ENCODE data around the gene THSD4.

THSD4 gene

GRCh38 chr15:71223516-71223915, 108.2 kb downstream of the THSD4 start:
- peaks cover 4% of the 10 kb centered on the region; the same call in 1 of the 2 replicates for H3K36me3 ChIP-seq (ENCODE audit: insufficient read depth, low read length)
- no peak overlapping the region for H3K4me3 ChIP-seq (ENCODE audit: low read depth, low read length)
- H3K4me1 ChIP-seq (ENCODE audit: control insufficient read depth, insufficient read depth, low read length, unreplicated experiment): peaks cover 13% of the 10 kb centered on the region
- no peak overlapping the region for H2AFZ ChIP-seq (ENCODE audit: low read length, unreplicated experiment)
- no peaks in the 10 kb centered on the region for H3K79me2 ChIP-seq (ENCODE audit: control insufficient read depth, insufficient read depth, low read length, unreplicated experiment)
- no peak overlapping the region for H3K27ac ChIP-seq (ENCODE audit: low read depth, low read length)
- no peaks in the 10 kb centered on the region for H3K27me3 ChIP-seq (ENCODE audit: insufficient read depth, low read length)

- H3K79me2 ChIP-seq (ENCODE audit: control insufficient read depth, insufficient read depth, low read length, unreplicated experiment): no peaks in the 10 kb centered on the region
- peaks cover 4% of the 10 kb centered on the region; the same call in 1 of the 2 replicates for H3K36me3 ChIP-seq (ENCODE audit: insufficient read depth, low read length)
- H3K4me1 ChIP-seq (ENCODE audit: control insufficient read depth, insufficient read depth, low read length, unreplicated experiment): peaks cover 10% of the 10 kb centered on the region
- H3K4me3 ChIP-seq (ENCODE audit: low read depth, low read length): no peak overlapping the region
- H3K27me3 ChIP-seq (ENCODE audit: insufficient read depth, low read length): no peaks in the 10 kb centered on the region
- no peak overlapping the region for H2AFZ ChIP-seq (ENCODE audit: low read length, unreplicated experiment)
- H3K27ac ChIP-seq (ENCODE audit: low read depth, low read length): no peak overlapping the region
These were observed 108.8 kb downstream of the THSD4 start for GRCh38 chr15:71224024-71224423.

GRCh38 chr15:71225851-71226250, 110.6 kb downstream of the THSD4 start:
- no peaks in the 10 kb centered on the region for H3K79me2 ChIP-seq (ENCODE audit: control insufficient read depth, insufficient read depth, low read length, unreplicated experiment)

DNA sequence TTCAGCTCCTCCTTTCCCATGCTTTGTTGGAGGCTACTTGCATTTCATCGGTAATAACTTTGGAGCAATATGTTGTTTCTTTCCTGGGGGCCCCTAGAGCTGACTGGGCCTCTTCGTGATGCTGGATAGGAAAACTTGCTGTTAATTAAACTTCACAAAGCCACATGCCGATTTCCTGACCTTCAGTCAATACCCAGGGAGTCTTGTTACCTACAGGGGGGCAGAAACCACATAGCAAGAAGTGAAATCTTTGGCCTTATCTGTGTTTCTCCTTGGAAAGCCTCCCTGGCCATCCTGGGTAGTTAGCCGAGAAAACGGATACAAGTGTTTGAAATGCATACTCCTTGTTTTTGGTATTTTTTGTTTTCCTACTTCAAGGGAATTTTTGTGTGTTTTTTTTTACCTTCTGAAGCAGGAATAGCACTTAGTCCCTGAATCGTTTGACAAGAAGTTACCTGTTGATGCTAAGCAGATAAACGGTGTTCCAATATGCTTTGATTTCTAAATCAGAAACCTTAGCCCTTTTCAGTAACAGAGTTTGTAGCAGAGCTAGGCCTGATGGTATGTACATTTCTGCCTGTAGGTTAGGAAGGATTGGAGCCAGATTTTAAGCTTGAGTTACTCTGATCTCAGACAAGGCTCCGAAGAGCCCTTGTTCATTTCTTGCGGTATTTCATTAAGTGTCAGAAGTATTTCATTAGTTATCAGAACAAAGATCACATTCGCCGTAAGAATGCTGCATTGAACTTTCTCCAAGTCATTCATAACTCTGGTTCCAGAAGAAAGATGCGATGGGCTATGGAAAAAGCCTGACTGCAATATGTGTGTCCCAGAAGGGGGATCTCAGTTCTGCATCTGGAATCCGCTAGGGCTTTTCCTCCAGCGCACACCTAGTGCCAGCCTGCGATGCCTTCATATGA, 111.5 kb downstream of the THSD4 start:
- Histone ChIP-seq H3K4me1 (ENCODE audit: control insufficient read depth, insufficient read depth, low read length, unreplicated experiment) (no peaks in the 10 kb centered on the region), H3K79me2 (ENCODE audit: control insufficient read depth, insufficient read depth, low read length, unreplicated experiment) (no peaks in the 10 kb centered on the region), H3K27me3 (ENCODE audit: insufficient read depth, low read length) (no peaks in the 10 kb centered on the region), H3K36me3 (ENCODE audit: insufficient read depth, low read length) (no peaks in the 10 kb centered on the region), H3K27ac (ENCODE audit: low read depth, low read length) (no peak overlapping the region), H2AFZ (ENCODE audit: low read length, unreplicated experiment) (no peak overlapping the region), H3K4me3 (ENCODE audit: low read depth, low read length) (no peak overlapping the region)

More at GRCh38 chr15:71225851-71226250, 110.6 kb downstream of the THSD4 start:
- Histone ChIP-seq H3K36me3 (ENCODE audit: insufficient read depth, low read length) (peaks cover 4% of the 10 kb centered on the region; the same call in 1 of the 2 replicates), H3K4me1 (ENCODE audit: control insufficient read depth, insufficient read depth, low read length, unreplicated experiment) (no peaks in the 10 kb centered on the region), H2AFZ (ENCODE audit: low read length, unreplicated experiment) (no peak overlapping the region), H3K27ac (ENCODE audit: low read depth, low read length) (no peak overlapping the region), H3K4me3 (ENCODE audit: low read depth, low read length) (no peak overlapping the region), H3K27me3 (ENCODE audit: insufficient read depth, low read length) (no peaks in the 10 kb centered on the region)

DNA sequence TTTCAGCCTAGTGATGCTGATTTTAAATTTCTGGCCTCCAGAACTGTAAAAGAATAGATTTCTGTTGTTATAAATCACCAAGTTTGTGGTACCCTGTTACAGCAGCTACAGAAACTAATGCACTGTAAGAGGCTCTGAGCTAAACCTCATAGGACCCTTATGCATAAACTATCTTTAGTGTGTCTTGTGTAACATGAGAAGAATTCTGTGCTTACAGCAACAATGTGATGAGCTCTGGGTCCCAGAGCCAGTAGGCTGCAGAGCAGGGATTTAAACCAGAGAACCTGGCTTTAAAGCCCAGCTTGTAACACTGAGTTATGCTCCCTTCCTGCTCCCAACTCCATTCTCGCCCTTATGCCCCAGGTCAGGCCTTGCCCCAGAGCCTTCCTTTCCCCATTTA, 113.1 kb downstream of the THSD4 start:
- Histone ChIP-seq H3K36me3 (ENCODE audit: insufficient read depth, low read length) (no peaks in the 10 kb centered on the region), H3K27ac (ENCODE audit: low read depth, low read length) (no peak overlapping the region), H3K79me2 (ENCODE audit: control insufficient read depth, insufficient read depth, low read length, unreplicated experiment) (no peaks in the 10 kb centered on the region), H3K27me3 (ENCODE audit: insufficient read depth, low read length) (no peaks in the 10 kb centered on the region), H3K4me1 (ENCODE audit: control insufficient read depth, insufficient read depth, low read length, unreplicated experiment) (no peaks in the 10 kb centered on the region), H3K4me3 (ENCODE audit: low read depth, low read length) (no peak overlapping the region), H2AFZ (ENCODE audit: low read length, unreplicated experiment) (no peak overlapping the region)

- no peaks in the 10 kb centered on the region for H3K36me3 ChIP-seq (ENCODE audit: insufficient read depth, low read length)
- no peaks in the 10 kb centered on the region for H3K4me1 ChIP-seq (ENCODE audit: control insufficient read depth, insufficient read depth, low read length, unreplicated experiment)
- no peak overlapping the region for H2AFZ ChIP-seq (ENCODE audit: low read length, unreplicated experiment)
- no peak overlapping the region for H3K27ac ChIP-seq (ENCODE audit: low read depth, low read length)
- H3K27me3 ChIP-seq (ENCODE audit: insufficient read depth, low read length): no peaks in the 10 kb centered on the region
- no peaks in the 10 kb centered on the region for H3K79me2 ChIP-seq (ENCODE audit: control insufficient read depth, insufficient read depth, low read length, unreplicated experiment)
- no peak overlapping the region for H3K4me3 ChIP-seq (ENCODE audit: low read depth, low read length)
These were observed 115.0 kb downstream of the THSD4 start for GRCh38 chr15:71230303-71230702.

- no peaks in the 10 kb centered on the region for H3K4me1 ChIP-seq (ENCODE audit: control insufficient read depth, insufficient read depth, low read length, unreplicated experiment)
- no peaks in the 10 kb centered on the region for H3K79me2 ChIP-seq (ENCODE audit: control insufficient read depth, insufficient read depth, low read length, unreplicated experiment)
- H3K27me3 ChIP-seq (ENCODE audit: insufficient read depth, low read length): no peaks in the 10 kb centered on the region
- no peaks in the 10 kb centered on the region for H3K36me3 ChIP-seq (ENCODE audit: insufficient read depth, low read length)
- H3K27ac ChIP-seq (ENCODE audit: low read depth, low read length): no peak overlapping the region
- no peak overlapping the region for H3K4me3 ChIP-seq (ENCODE audit: low read depth, low read length)
- H2AFZ ChIP-seq (ENCODE audit: low read length, unreplicated experiment): no peak overlapping the region
These were observed 116.5 kb downstream of the THSD4 start for GRCh38 chr15:71231758-71232157.

DNA sequence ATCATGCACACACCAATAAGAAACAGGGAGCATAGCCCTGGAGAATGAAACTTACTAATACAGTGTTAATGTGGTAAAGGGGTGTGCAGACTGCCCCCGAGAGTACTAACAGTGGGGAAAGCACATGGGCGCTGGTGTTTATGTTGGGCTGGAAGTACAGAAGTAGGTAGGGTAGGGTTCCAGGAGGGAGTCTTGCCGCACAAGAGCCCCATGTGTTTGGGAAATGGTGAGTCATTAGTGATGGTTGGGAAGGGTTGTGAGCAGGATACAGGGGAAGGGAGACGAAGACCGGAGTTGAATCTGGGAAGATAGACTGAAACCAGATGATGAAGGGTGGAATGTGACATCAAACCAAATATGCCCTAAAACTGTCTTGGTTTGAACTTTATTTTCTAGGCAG, 117.1 kb downstream of the THSD4 start:
- H2AFZ ChIP-seq (ENCODE audit: low read length, unreplicated experiment): no peak overlapping the region
- no peaks in the 10 kb centered on the region for H3K36me3 ChIP-seq (ENCODE audit: insufficient read depth, low read length)
- no peaks in the 10 kb centered on the region for H3K79me2 ChIP-seq (ENCODE audit: control insufficient read depth, insufficient read depth, low read length, unreplicated experiment)
- H3K4me3 ChIP-seq (ENCODE audit: low read depth, low read length): no peak overlapping the region
- peaks cover 5% of the 10 kb centered on the region for H3K4me1 ChIP-seq (ENCODE audit: control insufficient read depth, insufficient read depth, low read length, unreplicated experiment)
- H3K27me3 ChIP-seq (ENCODE audit: insufficient read depth, low read length): no peaks in the 10 kb centered on the region
- no peak overlapping the region for H3K27ac ChIP-seq (ENCODE audit: low read depth, low read length)

DNA sequence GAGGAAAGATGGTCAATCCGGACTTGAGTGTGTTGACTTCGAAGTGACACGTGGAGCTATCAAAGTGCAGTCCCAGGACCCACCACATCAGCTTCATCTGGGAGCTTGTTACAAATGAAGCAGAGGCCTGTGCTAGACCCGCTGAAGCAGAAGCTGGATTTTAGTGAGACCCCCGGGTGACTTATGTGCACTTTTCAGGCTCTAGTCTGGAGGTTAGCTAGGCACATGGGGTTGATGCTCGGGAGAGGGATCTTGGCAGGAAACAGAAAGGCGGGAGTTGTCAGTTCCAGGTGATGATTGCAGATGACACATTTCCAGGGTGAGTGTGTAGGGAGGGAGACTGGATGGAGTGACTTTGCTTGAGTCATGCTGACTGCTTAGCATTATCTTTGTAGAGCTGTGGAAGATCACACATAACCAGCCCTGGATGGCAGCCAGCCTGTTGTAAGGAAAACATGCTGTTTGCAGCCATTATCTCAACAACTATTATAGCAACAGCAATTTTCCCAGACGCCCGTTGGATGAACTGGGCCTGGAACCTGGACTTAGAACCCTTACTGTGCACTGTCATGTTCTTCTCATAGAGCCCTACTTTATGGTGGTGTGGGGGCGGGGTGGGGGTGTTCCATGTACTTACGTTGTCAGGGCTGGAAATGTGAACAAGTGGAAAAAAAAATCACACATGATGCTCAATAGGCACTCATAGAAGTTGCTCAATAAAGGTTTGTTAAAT, 122.4 kb downstream of the THSD4 start:
- H3K27ac ChIP-seq (ENCODE audit: low read depth, low read length): peak overlapping the region; percentile 70
- H2AFZ ChIP-seq (ENCODE audit: low read length, unreplicated experiment): peak overlapping the region; percentile 27
- peaks cover 20% of the 10 kb centered on the region for H3K4me1 ChIP-seq (ENCODE audit: control insufficient read depth, insufficient read depth, low read length, unreplicated experiment)
- no peak overlapping the region for H3K4me3 ChIP-seq (ENCODE audit: low read depth, low read length)
- no peaks in the 10 kb centered on the region for H3K79me2 ChIP-seq (ENCODE audit: control insufficient read depth, insufficient read depth, low read length, unreplicated experiment)
- no peaks in the 10 kb centered on the region for H3K36me3 ChIP-seq (ENCODE audit: insufficient read depth, low read length)
- no peaks in the 10 kb centered on the region for H3K27me3 ChIP-seq (ENCODE audit: insufficient read depth, low read length)

DNA sequence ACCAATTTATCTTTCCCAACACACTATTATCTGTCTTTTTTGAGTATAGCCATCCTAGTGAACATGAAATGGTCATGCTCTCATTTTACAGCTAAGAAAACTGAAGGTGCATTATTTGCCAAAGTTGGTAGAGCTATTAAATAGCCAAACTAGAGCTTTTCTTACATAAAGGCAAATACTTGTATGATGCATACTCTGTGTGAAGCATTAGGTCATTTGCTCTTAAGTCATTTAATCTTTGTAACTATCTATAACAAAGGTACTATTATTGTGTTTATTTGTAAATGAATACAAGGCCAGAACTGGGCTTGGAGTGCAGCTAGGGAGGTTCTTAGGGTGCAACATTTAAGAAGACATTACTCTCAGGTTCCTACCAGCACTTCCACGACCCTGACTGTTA, 123.7 kb downstream of the THSD4 start:
- Histone ChIP-seq H3K4me3 (ENCODE audit: low read depth, low read length) (no peak overlapping the region), H3K27me3 (ENCODE audit: insufficient read depth, low read length) (no peaks in the 10 kb centered on the region), H3K4me1 (ENCODE audit: control insufficient read depth, insufficient read depth, low read length, unreplicated experiment) (peaks cover 20% of the 10 kb centered on the region), H3K36me3 (ENCODE audit: insufficient read depth, low read length) (no peaks in the 10 kb centered on the region), H3K27ac (ENCODE audit: low read depth, low read length) (no peak overlapping the region), H2AFZ (ENCODE audit: low read length, unreplicated experiment) (no peak overlapping the region), H3K79me2 (ENCODE audit: control insufficient read depth, insufficient read depth, low read length, unreplicated experiment) (no peaks in the 10 kb centered on the region)

Measured in ACC112 (cell line).